OCI-LY1 (cell line): Measurements from ENCODE around the gene IGSF9B.
"Not testable (repeated sequence)": the region's sequence is repeated elsewhere in the genome, so short reads cannot be mapped to it uniquely, and the experiment has no call there.

Experiments used
- H2AFZ ChIP-seq: fragments of 200-600 bp; sonication (generic), shearing (Covaris generic); 2 replicates; pipeline ENCODE4 v1.6.0; 2014; ENCODE audit warnings: antibody characterized with exemption, mild to moderate bottlenecking, low read length
- H3F3A ChIP-seq: fragments of 200-600 bp; sonication (generic), shearing (Covaris generic); 2 replicates; pipeline ENCODE4 v1.6.0; 2014; ENCODE audit warnings: mild to moderate bottlenecking, antibody characterized with exemption, low read length, moderate library complexity; ENCODE audit not compliant: insufficient read depth
- H3K27ac ChIP-seq: fragments of 200-600 bp; sonication (generic); 2 replicates; pipeline ENCODE4 v1.5.1; 2014; ENCODE audit warnings: low read length, mixed run types, mild to moderate bottlenecking, low read depth; ENCODE audit not compliant: poor library complexity, severe bottlenecking
- H3K27me3 ChIP-seq: fragments of 200-600 bp; sonication (generic); 2 replicates; pipeline ENCODE4 v1.6.0; 2014; ENCODE audit warnings: antibody characterized with exemption, mild to moderate bottlenecking, low read length, moderate library complexity; ENCODE audit not compliant: insufficient read depth
- H3K36me3 ChIP-seq: fragments of 200-600 bp; sonication (generic); 2 replicates; pipeline ENCODE4 v1.6.1; 2014; ENCODE audit warnings: mild to moderate bottlenecking, antibody characterized with exemption, low read length, moderate library complexity, mixed read lengths; ENCODE audit not compliant: insufficient read depth
- H3K4me1 ChIP-seq: fragments of 200-600 bp; sonication (generic); 2 replicates; pipeline ENCODE4 v1.5.1; 2014; ENCODE audit warnings: mild to moderate bottlenecking, low read length, moderate library complexity; ENCODE audit not compliant: insufficient read depth, severe bottlenecking
- H3K4me2 ChIP-seq: fragments of 200-600 bp; sonication (generic), shearing (Covaris generic); 2 replicates; pipeline ENCODE4 v1.6.1; 2014; ENCODE audit warnings: low read length
- H3K4me3 ChIP-seq: fragments of 200-600 bp; sonication (generic); 2 replicates; pipeline ENCODE4 v1.5.1; 2014; ENCODE audit warnings: low read length, low read depth, mild to moderate bottlenecking, mixed read lengths; ENCODE audit not compliant: poor library complexity, severe bottlenecking
- H3K79me2 ChIP-seq: fragments of 200-600 bp; shearing (Covaris generic); 2 replicates; pipeline ENCODE4 v1.6.1; 2016; ENCODE audit warnings: mixed run types, low read length, mixed read lengths; ENCODE audit not compliant: insufficient read depth
- H3K9ac ChIP-seq: fragments of 200-600 bp; sonication (generic), shearing (Covaris generic); 2 replicates; pipeline ENCODE4 v1.6.1; 2014; ENCODE audit warnings: mild to moderate bottlenecking, low read length, mixed read lengths
- H3K9me2 ChIP-seq: fragments of 200-600 bp; sonication (generic), shearing (Covaris generic); 2 replicates; pipeline ENCODE4 v1.6.1; 2014; ENCODE audit warnings: low read depth, mild to moderate bottlenecking, low read length, mixed read lengths
- H3K9me3 ChIP-seq: fragments of 200-600 bp; shearing (Covaris generic); 2 replicates; pipeline ENCODE4 v1.6.1; 2014; ENCODE audit warnings: low read length, mixed read lengths
- H4K20me1 ChIP-seq: fragments of 200-600 bp; sonication (generic), shearing (Covaris generic); 2 replicates; pipeline ENCODE4 v1.6.0; 2016; ENCODE audit warnings: mild to moderate bottlenecking, low read length; ENCODE audit not compliant: insufficient read depth
- EZH2 ChIP-seq: fragments of 200-600 bp; sonication (generic), shearing (Covaris generic); IDR thresholded peaks from 2 replicates; pipeline ENCODE4 v1.8.0; 2017; ENCODE audit warnings: borderline replicate concordance, mixed run types, mild to moderate bottlenecking, antibody characterized with exemption, low read length, moderate library complexity, mixed read lengths
- TF ChIP-seq, protein P1 (sequence below): fragments of 200-600 bp; sonication (generic), shearing (Covaris generic); IDR thresholded peaks from 2 replicates; pipeline ENCODE4 v1.5.1; 2017; ENCODE audit warnings: mild to moderate bottlenecking, antibody characterized with exemption, low read length, moderate library complexity, mixed read lengths

Gene IGSF9B

DNA sequence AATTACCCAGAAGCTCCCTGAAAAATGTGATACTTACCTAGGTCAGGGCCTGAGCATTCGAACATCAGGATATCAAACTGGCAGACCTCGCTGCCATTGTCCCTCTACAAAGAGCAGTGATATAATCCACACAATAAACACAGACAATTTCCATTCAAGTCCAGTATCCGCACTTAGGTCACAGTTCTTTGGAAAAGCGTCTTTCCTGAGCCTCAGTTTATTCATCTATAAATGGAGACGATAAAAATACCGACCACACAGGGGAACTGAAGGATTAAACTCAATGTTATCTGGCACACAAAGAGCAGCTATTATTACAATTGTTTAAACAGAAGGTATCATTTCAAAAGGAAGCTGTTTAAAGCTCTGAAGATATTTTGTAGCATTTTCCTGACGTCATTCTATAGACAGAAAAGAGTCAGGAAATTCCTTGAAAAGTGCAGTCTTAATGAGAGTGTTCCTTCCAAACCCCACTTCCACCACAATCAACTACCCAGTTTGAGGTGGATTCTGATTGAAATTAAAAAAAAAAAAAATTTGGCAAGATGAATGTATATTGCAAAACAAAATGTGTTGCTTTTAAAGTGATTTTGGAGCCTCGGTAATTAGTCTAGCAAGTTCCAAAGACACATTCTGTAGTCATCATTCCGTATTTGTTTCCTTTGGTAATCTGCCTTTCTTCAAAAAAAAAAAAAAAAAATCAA, 47.2 kb upstream of the IGSF9B start:
- no peak for TF ChIP-seq EZH2
- TF ChIP-seq, protein P1, sequence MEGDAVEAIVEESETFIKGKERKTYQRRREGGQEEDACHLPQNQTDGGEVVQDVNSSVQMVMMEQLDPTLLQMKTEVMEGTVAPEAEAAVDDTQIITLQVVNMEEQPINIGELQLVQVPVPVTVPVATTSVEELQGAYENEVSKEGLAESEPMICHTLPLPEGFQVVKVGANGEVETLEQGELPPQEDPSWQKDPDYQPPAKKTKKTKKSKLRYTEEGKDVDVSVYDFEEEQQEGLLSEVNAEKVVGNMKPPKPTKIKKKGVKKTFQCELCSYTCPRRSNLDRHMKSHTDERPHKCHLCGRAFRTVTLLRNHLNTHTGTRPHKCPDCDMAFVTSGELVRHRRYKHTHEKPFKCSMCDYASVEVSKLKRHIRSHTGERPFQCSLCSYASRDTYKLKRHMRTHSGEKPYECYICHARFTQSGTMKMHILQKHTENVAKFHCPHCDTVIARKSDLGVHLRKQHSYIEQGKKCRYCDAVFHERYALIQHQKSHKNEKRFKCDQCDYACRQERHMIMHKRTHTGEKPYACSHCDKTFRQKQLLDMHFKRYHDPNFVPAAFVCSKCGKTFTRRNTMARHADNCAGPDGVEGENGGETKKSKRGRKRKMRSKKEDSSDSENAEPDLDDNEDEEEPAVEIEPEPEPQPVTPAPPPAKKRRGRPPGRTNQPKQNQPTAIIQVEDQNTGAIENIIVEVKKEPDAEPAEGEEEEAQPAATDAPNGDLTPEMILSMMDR: no peak
- Histone ChIP-seq H3F3A (no peaks in the 10 kb centered on the region), H4K20me1 (no peaks in the 10 kb centered on the region), H3K4me3 (no peak overlapping the region), H3K9me3 (no peaks in the 10 kb centered on the region), H3K79me2 (no peaks in the 10 kb centered on the region), H3K9me2 (no peaks in the 10 kb centered on the region), H3K9ac (no peak overlapping the region), H3K27ac (no peak overlapping the region), H2AFZ (no peak overlapping the region), H3K4me2 (no peak overlapping the region), H3K36me3 (no peaks in the 10 kb centered on the region), H3K27me3 (no peaks in the 10 kb centered on the region), H3K4me1 (peaks cover 8% of the 10 kb centered on the region)

DNA sequence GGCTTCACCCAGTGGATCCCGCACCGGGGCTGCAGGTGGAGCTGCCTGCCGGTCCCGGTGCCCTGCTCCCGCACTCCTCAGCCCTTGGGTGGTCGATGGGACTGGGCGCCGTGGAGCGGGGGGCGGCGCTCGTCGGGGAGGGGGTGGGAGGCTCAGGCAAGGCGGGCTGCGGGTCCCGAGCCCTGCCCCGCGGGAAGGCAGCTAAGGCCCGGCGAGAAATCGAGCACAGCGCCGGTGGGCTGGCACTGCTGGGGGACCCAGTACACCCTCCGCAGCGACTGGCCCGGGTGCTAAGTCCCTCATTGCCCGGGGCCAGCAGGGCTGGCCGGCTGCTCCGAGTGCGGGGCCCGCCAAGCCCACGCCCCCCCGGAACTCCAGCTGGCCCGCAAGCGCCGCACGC, 46.1 kb upstream of the IGSF9B start:
- not testable (repeated sequence) for H3F3A ChIP-seq, H3K36me3 ChIP-seq, H3K79me2 ChIP-seq, H3K9me2 ChIP-seq, H3K9me3 ChIP-seq, H3K27ac ChIP-seq, H3K4me1 ChIP-seq, H3K9ac ChIP-seq, H3K27me3 ChIP-seq, H3K4me2 ChIP-seq, H3K4me3 ChIP-seq, H4K20me1 ChIP-seq, H2AFZ ChIP-seq

- not testable (repeated sequence) for H3K27me3 ChIP-seq, H3F3A ChIP-seq, H3K9me2 ChIP-seq, H4K20me1 ChIP-seq, H3K4me3 ChIP-seq, H3K27ac ChIP-seq, H3K36me3 ChIP-seq, H3K9me3 ChIP-seq, H3K4me1 ChIP-seq, H3K9ac ChIP-seq, H2AFZ ChIP-seq, H3K4me2 ChIP-seq, H3K79me2 ChIP-seq
Observed at GRCh38 chr11:134002338-134002737, 45.6 kb upstream of the IGSF9B start.

DNA sequence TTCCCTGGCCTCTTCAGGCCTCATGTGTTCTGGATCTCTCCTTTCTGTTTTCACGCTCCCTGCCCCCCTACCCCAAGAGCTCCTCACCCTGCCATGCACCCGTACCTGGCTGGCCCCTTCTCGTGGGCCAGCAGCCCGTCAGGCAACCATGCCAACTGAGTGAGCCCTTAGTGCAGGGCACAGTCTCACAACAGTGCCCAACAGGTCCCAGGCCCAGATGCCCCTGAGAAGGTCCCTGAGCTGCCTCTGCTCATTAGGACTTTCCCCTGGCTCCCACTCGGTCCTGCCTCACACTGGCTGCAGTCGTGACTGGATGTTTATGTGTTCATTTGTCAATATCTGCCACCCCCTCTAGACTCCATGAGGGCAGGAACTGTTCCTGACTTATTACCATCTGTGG, 44.8 kb upstream of the IGSF9B start:
- TF ChIP-seq, protein P1: no peak
- no peak for TF ChIP-seq EZH2

More for the DNA sequence above, 44.8 kb upstream of the IGSF9B start:
- H3F3A ChIP-seq: no peaks in the 10 kb centered on the region
- no peaks in the 10 kb centered on the region for H4K20me1 ChIP-seq
- H2AFZ ChIP-seq: no peak overlapping the region
- no peaks in the 10 kb centered on the region for H3K4me1 ChIP-seq
- no peak overlapping the region for H3K4me2 ChIP-seq
- no peaks in the 10 kb centered on the region for H3K9me3 ChIP-seq
- no peaks in the 10 kb centered on the region for H3K9me2 ChIP-seq
- no peaks in the 10 kb centered on the region for H3K36me3 ChIP-seq
- H3K9ac ChIP-seq: no peak overlapping the region
- no peaks in the 10 kb centered on the region for H3K79me2 ChIP-seq
- H3K27me3 ChIP-seq: no peaks in the 10 kb centered on the region
- no peak overlapping the region for H3K4me3 ChIP-seq
- no peak overlapping the region for H3K27ac ChIP-seq
